ENCODE data around the gene CPLX4. TPM values are rescaled to one million over a fixed set of nuclear protein-coding genes. Genes with fewer than 3 reads are reported as not detected.

The CPLX4 gene
- total and polyA plus RNA-seq, 11 donors = not detected

GRCh38 chr18:59246796-59247195 lies 71.7 kb downstream of the CPLX4 start:
- H3K4me1 ChIP-seq = no peaks in the 10 kb centered on the region
- DNase-seq (no peak), ATAC-seq (no peak)
- H3K4me3 ChIP-seq = no peak overlapping the region
- H3K9me3 ChIP-seq = peaks cover 0 to under 1% (median 0%) of the 10 kb centered on the region in 12 donors
- WGBS, 4 donors = 22 to 49% (median 30%) methylated on average over 4 of the region's 4 CpGs
- H3K36me3 ChIP-seq = no peaks in the 10 kb centered on the region
- intact Hi-C loops (cut with DNase I) = loop anchor here in 3 of 10 donors (5.0 to 10.0 kb wide), 3 partner anchors 58 to 158 kb away; no protein-coding TSS in a partner anchor
- no peak overlapping the region for H3K27ac ChIP-seq
- TF ChIP-seq POLR2A (IDR thresholded peaks at IDR 0.05) = no peak
- TF ChIP-seq CTCF (IDR thresholded peaks at IDR 0.05) = no peak
- peaks cover 0 to 41% (median 24%) of the 10 kb centered on the region in 9 donors for H3K27me3 ChIP-seq

Other genes with a start within 250 kb of the CPLX4 start
- 10 to 100 TPM; 10.2 to 44.0 (median 18.1) TPM for gene SEC11C, start 178.8 kb downstream of the CPLX4 start, total RNA-seq
- gene SEC11C, start 178.8 kb downstream of the CPLX4 start, polyA plus RNA-seq = 10 to 100 TPM; 16.9 to 73.9 TPM
- gene GRP, start 98.5 kb downstream of the CPLX4 start, total RNA-seq = not detected
- not detected for gene GRP, start 98.5 kb downstream of the CPLX4 start, polyA plus RNA-seq
- gene RAX, start 45.2 kb downstream of the CPLX4 start, total RNA-seq = not detected
- gene RAX, start 45.2 kb downstream of the CPLX4 start, polyA plus RNA-seq = not detected
- gene LMAN1, start 40.6 kb upstream of the CPLX4 start, total RNA-seq = 10 to 100 TPM; 48.6 to 72.9 (median 66.8) TPM
- gene LMAN1, start 40.6 kb upstream of the CPLX4 start, polyA plus RNA-seq = 10 to 100 TPM; 16.5 to 50.5 TPM

All from heart left ventricle (tissue), 16 donors.